Endothelial cell of umbilical vein (primary cell): ENCODE measurements around the gene RASGRF1. TPM values are rescaled to one million over a fixed set of nuclear protein-coding genes. Genes with fewer than 3 reads are reported as not detected.

Experiments
- BruUV-seq: library from RNA; stranded (reverse); fragments of 400-500 nt; replicated peaks from 2 replicates; lab custom pipeline; 2021; lab: Mats Ljungman, UMichigan
- CTCF ChIA-PET: fragments of 300-600, 350-600 bp; sonication (Branson Sonifier 250); formaldehyde crosslinking; loops from one replicate; lab custom pipeline; 2021; ENCODE audit warnings: antibody characterized with exemption, inconsistent platforms; lab: Charles Lee
- POLR2A ChIA-PET: fragments of 300-600, 350-600 bp; sonication (Branson Sonifier 250); formaldehyde crosslinking; loops from one replicate; lab custom pipeline; 2021; ENCODE audit warnings: antibody characterized with exemption, inconsistent platforms; lab: Charles Lee
- DNase-seq: peaks from one replicate; pipeline ENCODE4 v3.0.0-alpha.2; 2011; ENCODE audit warnings: low read depth, low spot score
- FAIRE-seq: peaks from 2 replicates; lab custom pipeline; 2011; peaks lifted over from hg19 to GRCh38; lab: Jason Lieb, UNC
- H2AFZ ChIP-seq: 2 replicates; pipeline ENCODE4 v1.6.0; 2012; ENCODE audit warnings: low read depth, low read length, control low read depth, inconsistent platforms
- H3K27ac ChIP-seq: 2 replicates; pipeline ENCODE4 v1.5.1; 2011; ENCODE audit warnings: low read depth, mild to moderate bottlenecking, control low read depth, low read length, moderate library complexity; ENCODE audit not compliant: insufficient read depth
- H3K27me3 ChIP-seq, 2 experiments: 2 replicates each; pipeline versions ENCODE4 v1.6.0 to v1.6.1; 2011; ENCODE audit warnings: low read length in 2 of 2, mixed read lengths in 1 of 2; ENCODE audit not compliant: control insufficient read depth in 2 of 2, insufficient read depth in 2 of 2
- H3K36me3 ChIP-seq, 2 experiments: 2 replicates in 1 of 2; 3 replicates in 1 of 2; pipeline ENCODE4 v1.5.1; 2011; ENCODE audit warnings: low read length in 2 of 2, mild to moderate bottlenecking in 1 of 2, moderate library complexity in 1 of 2; ENCODE audit not compliant: control insufficient read depth in 2 of 2, insufficient read depth in 2 of 2; ENCODE audit errors: extremely low read depth in 1 of 2
- H3K4me1 ChIP-seq: 3 replicates; pipeline ENCODE4 v1.5.1; 2011; ENCODE audit warnings: mild to moderate bottlenecking, low read length; ENCODE audit not compliant: control insufficient read depth, insufficient read depth; ENCODE audit errors: extremely low read depth
- H3K4me2 ChIP-seq: 2 replicates; pipeline ENCODE4 v1.6.1; 2011; ENCODE audit warnings: low read length, control low read depth, mixed read lengths; ENCODE audit not compliant: insufficient read depth
- H3K4me3 ChIP-seq, 3 experiments: fragments of 200-600 bp in 1 of 3; sonication (generic), shearing (Covaris generic) in 1 of 3; replicated peaks in 1 of 3; 2 replicates each; pipeline ENCODE4 v1.5.1; 2011 to 2016; ENCODE audit warnings: control low read depth in 3 of 3, low read length in 3 of 3, mild to moderate bottlenecking in 2 of 3, inconsistent platforms in 1 of 3, low read depth in 1 of 3, moderate library complexity in 1 of 3; ENCODE audit not compliant: insufficient read depth in 1 of 3
- H3K79me2 ChIP-seq: 2 replicates; pipeline ENCODE4 v1.6.0; 2012; ENCODE audit warnings: low read length, inconsistent platforms; ENCODE audit not compliant: control insufficient read depth, insufficient read depth
- H3K9ac ChIP-seq: replicated peaks from 2 replicates; pipeline ENCODE3; 2011; ENCODE audit warnings: low read length, control low read depth; ENCODE audit not compliant: insufficient read depth; ENCODE audit errors: extremely low read depth
- H3K9me1 ChIP-seq: replicated peaks from 3 replicates; pipeline ENCODE4 v1.6.0; 2011; ENCODE audit warnings: mild to moderate bottlenecking, low read length; ENCODE audit not compliant: control insufficient read depth, insufficient read depth; ENCODE audit errors: extremely low read depth
- H3K9me3 ChIP-seq: replicated peaks from 2 replicates; pipeline ENCODE4 v1.5.1; 2012; ENCODE audit warnings: low read length, inconsistent platforms; ENCODE audit not compliant: control insufficient read depth, insufficient read depth
- H4K20me1 ChIP-seq: replicated peaks from 2 replicates; pipeline ENCODE3; 2011; ENCODE audit warnings: mild to moderate bottlenecking, low read length; ENCODE audit not compliant: control insufficient read depth, insufficient read depth; ENCODE audit errors: extremely low read depth
- CTCF ChIP-seq, 2 donors: IDR thresholded peaks; 1 replicate in 1 of 2; 2 replicates in 1 of 2; pipeline ENCODE4 v1.5.1; 2011; ENCODE audit warnings: low read length in 2 of 2, mild to moderate bottlenecking in 2 of 2, moderate library complexity in 2 of 2, control low read depth in 1 of 2, inconsistent platforms in 1 of 2, low read depth in 1 of 2; ENCODE audit not compliant: insufficient read depth in 1 of 2; ENCODE audit errors: extremely low read depth in 1 of 2
- EZH2 ChIP-seq: IDR thresholded peaks from 2 replicates; pipeline ENCODE4 v1.6.1; 2012; ENCODE audit warnings: borderline replicate concordance, low read depth, mild to moderate bottlenecking, moderate library complexity, low read length, inconsistent platforms; ENCODE audit not compliant: severe bottlenecking
- FOS ChIP-seq: IDR thresholded peaks from 2 replicates; pipeline ENCODE4 v1.6.1; 2011; ENCODE audit warnings: mild to moderate bottlenecking, low read length, moderate library complexity, borderline replicate concordance; ENCODE audit not compliant: insufficient read depth
- GATA2 ChIP-seq: IDR thresholded peaks from 2 replicates; pipeline ENCODE4 v1.7.0; 2011; ENCODE audit warnings: low read depth, mild to moderate bottlenecking, moderate library complexity, mixed read lengths, low read length; ENCODE audit not compliant: insufficient read length, insufficient read depth
- JUN ChIP-seq: IDR thresholded peaks from 2 replicates; pipeline ENCODE4 v1.6.1; 2011; ENCODE audit warnings: borderline replicate concordance, low read depth; ENCODE audit not compliant: insufficient read length, insufficient read depth
- MAX ChIP-seq: IDR thresholded peaks from 2 replicates; pipeline ENCODE4 v1.6.1; 2011; ENCODE audit not compliant: insufficient read depth, insufficient read length
- MYC ChIP-seq: IDR thresholded peaks from one replicate; pipeline ENCODE4 v1.6.1; 2011; ENCODE audit warnings: mild to moderate bottlenecking, low read depth, low read length
- POLR2A ChIP-seq: IDR thresholded peaks from 2 replicates; pipeline ENCODE4 v1.6.1; 2012; ENCODE audit warnings: low read depth, mild to moderate bottlenecking, control low read depth, low read length
- POLR2AphosphoS5 ChIP-seq: IDR thresholded peaks from 2 replicates; pipeline ENCODE4 v1.6.1; 2012; ENCODE audit warnings: low read depth, mild to moderate bottlenecking, control low read depth, low read length, moderate library complexity; ENCODE audit not compliant: insufficient read depth
- dilution Hi-C: fragments of 300-500 bp; cut with MboI; formaldehyde crosslinking; loops from one replicate; pipeline ENCODE4 v1.15.0; 2019; ENCODE audit warnings: low sequenced_read_pairs; ENCODE audit not compliant: extremely low pct_ligation_motif_present
- intact Hi-C: fragments of 100-400 bp; cut with micrococcal nuclease; formaldehyde crosslinking; loops from one replicate; pipeline ENCODE4 v1.10.0; 2022
- polyA plus RNA-seq, 4 experiments: library from polyadenylated mRNA; depleted of rRNA in 3 of 4; stranded (reverse) in 3 of 4; unstranded in 1 of 4; fragments of >200 nt; gene quantifications; 2 replicates each; pipeline versions ENCODE4 v1.2.1 to v1.2.3, GENCODE V29; 2011 to 2012; ENCODE audit warnings: missing spikeins in 1 of 4
- total RNA-seq: library from RNA; stranded (reverse); gene quantifications from 2 replicates; pipeline ENCODE4 v1.2.3, GENCODE V29; 2021

The RASGRF1 gene
- total and polyA plus RNA-seq, 2 donors (not counting 3 experiments of a cell fraction or from before 2014, with no cell fraction given), result 0.04 TPM; not detected in 1

GRCh38 chr15:79036323-79036722 is 54.3 kb downstream of the RASGRF1 start:
- Histone ChIP-seq H3K36me3 (no peaks in the 10 kb centered on the region), H3K4me3 (no peak overlapping the region), H3K79me2 (no peaks in the 10 kb centered on the region), H3K27ac (no peak overlapping the region), H2AFZ (no peak overlapping the region), H3K9me1 (no peaks in the 10 kb centered on the region), H3K9me3 (no peaks in the 10 kb centered on the region), H3K4me2 (no peak overlapping the region), H3K4me1 (no peaks in the 10 kb centered on the region), H3K27me3 (peaks cover 7% of the 10 kb centered on the region in 2 experiments), H4K20me1 (no peaks in the 10 kb centered on the region), H3K9ac (no peak overlapping the region)
- no TSS peak for BruUV-seq
- ChIA-PET CTCF (interaction anchor here (2.1 kb wide), 1 partner anchor 148 kb away, joined by 5 read pairs; no protein-coding TSS in a partner anchor), POLR2A (no interaction called here)
- no peak for DNase-seq
- no peak for FAIRE-seq
- intact Hi-C loops (no loop called here), dilution Hi-C loops (no loop called here)
- TF ChIP-seq CTCF (IDR thresholded peaks at IDR 0.05; ENCODE audit: extremely low read depth in 1 of 2, insufficient read depth in 1 of 2, low read depth in 1 of 2, low read length in 2 of 2) (no peak), JUN (no peak), POLR2AphosphoS5 (no peak), FOS (no peak), GATA2 (no peak), POLR2A (no peak), MYC (no peak), EZH2 (no peak), MAX (no peak)
